GM19467 (cell line): ENCODE data around the gene CD300A.
"Not testable (repeated sequence)": the region's sequence is repeated elsewhere in the genome, so short reads cannot be mapped to it uniquely, and the experiment has no call there.

Source experiments
- ATAC-seq: cut with Tn5 transposase; IDR thresholded peaks from one replicate; pipeline ENCODE4 v1.9.1; 2021; ENCODE audit warnings: mild to moderate bottlenecking, moderate library complexity; ENCODE audit not compliant: unreplicated experiment

Gene CD300A

GRCh38 chr17:74518413-74518981, 52.1 kb downstream of the CD300A start:
- ATAC-seq, result not testable (repeated sequence)

GRCh38 chr17:74520016-74520434, 53.6 kb downstream of the CD300A start:
- ATAC-seq, result no peak

GRCh38 chr17:74520790-74521480, 54.5 kb downstream of the CD300A start:
- no peak for ATAC-seq

GRCh38 chr17:74521701-74522201, 55.3 kb downstream of the CD300A start:
- no peak for ATAC-seq

- ATAC-seq, result no peak
Observed at GRCh38 chr17:74522381-74523105, 56.1 kb downstream of the CD300A start.

GRCh38 chr17:74523308-74523707, 56.9 kb downstream of the CD300A start:
- ATAC-seq, result no peak

GRCh38 chr17:74524653-74525464, 58.4 kb downstream of the CD300A start:
- no peak for ATAC-seq

- ATAC-seq, result no peak
Observed at GRCh38 chr17:74525465-74525725, 59.0 kb downstream of the CD300A start.

GRCh38 chr17:74525781-74526288, 59.4 kb downstream of the CD300A start:
- no peak for ATAC-seq

- ATAC-seq, result no peak
Observed at GRCh38 chr17:74526681-74527080, 60.2 kb downstream of the CD300A start.

- no peak for ATAC-seq
Observed at GRCh38 chr17:74527081-74527480, 60.6 kb downstream of the CD300A start.

GRCh38 chr17:74527756-74528155, 61.3 kb downstream of the CD300A start:
- no peak for ATAC-seq

GRCh38 chr17:74528491-74529199, 62.2 kb downstream of the CD300A start:
- peak; percentile 79 for ATAC-seq

- ATAC-seq, result no peak
Observed at GRCh38 chr17:74529243-74529642, 62.8 kb downstream of the CD300A start.

GRCh38 chr17:74530831-74531150, 64.4 kb downstream of the CD300A start:
- ATAC-seq, result no peak

- ATAC-seq, result no peak
Observed at GRCh38 chr17:74531231-74531761, 64.9 kb downstream of the CD300A start, which contains the start of gene CD300LB. CD300LB (minus strand) TSS chr17:74531475; CDS start chr17:74531350, 125 bp downstream.

- ATAC-seq, result no peak
Observed at GRCh38 chr17:74532115-74532514, 65.7 kb downstream of the CD300A start.
